UCSD-AML1 (cell line): ENCODE measurements around the gene TSHZ3.

Source experiments
- DNase-seq: peaks from one replicate; lab custom pipeline; 2025; ENCODE audit not compliant: unreplicated experiment; lab: John Stamatoyannopoulos, UW

Gene TSHZ3

GRCh38 chr19:31235806-31236205 is 113.4 kb downstream of the TSHZ3 start:
- no peak for DNase-seq

GRCh38 chr19:31233295-31233800 is 115.9 kb downstream of the TSHZ3 start:
- DNase-seq = no peak

GRCh38 chr19:31232871-31233270 is 116.4 kb downstream of the TSHZ3 start:
- no peak for DNase-seq

GRCh38 chr19:31232180-31232579 is 117.1 kb downstream of the TSHZ3 start:
- DNase-seq = no peak

GRCh38 chr19:31231237-31231636 is 118.0 kb downstream of the TSHZ3 start:
- DNase-seq = no peak

GRCh38 chr19:31226151-31226935 is 122.9 kb downstream of the TSHZ3 start:
- DNase-seq = no peak
